NB4 (cell line): ENCODE measurements around the gene KRTAP5-4.

Experiments
- DNase-seq: peaks from one replicate; pipeline ENCODE4 v3.0.0; 2010; ENCODE audit warnings: low read depth
- H3K4me3 ChIP-seq: one replicate; pipeline ENCODE4 v1.5.1; 2011; ENCODE audit warnings: mild to moderate bottlenecking, low read depth, low read length, moderate library complexity
- MAX ChIP-seq: IDR thresholded peaks from 2 replicates; pipeline ENCODE4 v1.6.1; 2011; ENCODE audit warnings: low read depth, low read length
- MYC ChIP-seq: IDR thresholded peaks from 2 replicates; pipeline ENCODE4 v1.6.1; 2011; ENCODE audit warnings: low read depth, low read length
- POLR2A ChIP-seq: IDR thresholded peaks from 2 replicates; pipeline ENCODE4 v1.6.1; 2011; ENCODE audit warnings: mild to moderate bottlenecking; ENCODE audit not compliant: insufficient read length; ENCODE audit errors: extremely low read depth
- TF ChIP-seq, protein P1 (sequence below): IDR thresholded peaks from one replicate; pipeline ENCODE4 v1.5.1; 2012; ENCODE audit warnings: low read depth, low read length

KRTAP5-4 gene

GRCh38 chr11:1656670-1657069, 34.7 kb upstream of the KRTAP5-4 start:
- no peak overlapping the region for H3K4me3 ChIP-seq
- DNase-seq: no peak
- TF ChIP-seq, protein P1, sequence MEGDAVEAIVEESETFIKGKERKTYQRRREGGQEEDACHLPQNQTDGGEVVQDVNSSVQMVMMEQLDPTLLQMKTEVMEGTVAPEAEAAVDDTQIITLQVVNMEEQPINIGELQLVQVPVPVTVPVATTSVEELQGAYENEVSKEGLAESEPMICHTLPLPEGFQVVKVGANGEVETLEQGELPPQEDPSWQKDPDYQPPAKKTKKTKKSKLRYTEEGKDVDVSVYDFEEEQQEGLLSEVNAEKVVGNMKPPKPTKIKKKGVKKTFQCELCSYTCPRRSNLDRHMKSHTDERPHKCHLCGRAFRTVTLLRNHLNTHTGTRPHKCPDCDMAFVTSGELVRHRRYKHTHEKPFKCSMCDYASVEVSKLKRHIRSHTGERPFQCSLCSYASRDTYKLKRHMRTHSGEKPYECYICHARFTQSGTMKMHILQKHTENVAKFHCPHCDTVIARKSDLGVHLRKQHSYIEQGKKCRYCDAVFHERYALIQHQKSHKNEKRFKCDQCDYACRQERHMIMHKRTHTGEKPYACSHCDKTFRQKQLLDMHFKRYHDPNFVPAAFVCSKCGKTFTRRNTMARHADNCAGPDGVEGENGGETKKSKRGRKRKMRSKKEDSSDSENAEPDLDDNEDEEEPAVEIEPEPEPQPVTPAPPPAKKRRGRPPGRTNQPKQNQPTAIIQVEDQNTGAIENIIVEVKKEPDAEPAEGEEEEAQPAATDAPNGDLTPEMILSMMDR: no peak
- no peak for TF ChIP-seq POLR2A
- no peak for TF ChIP-seq MAX
- TF ChIP-seq MYC: no peak

DNA sequence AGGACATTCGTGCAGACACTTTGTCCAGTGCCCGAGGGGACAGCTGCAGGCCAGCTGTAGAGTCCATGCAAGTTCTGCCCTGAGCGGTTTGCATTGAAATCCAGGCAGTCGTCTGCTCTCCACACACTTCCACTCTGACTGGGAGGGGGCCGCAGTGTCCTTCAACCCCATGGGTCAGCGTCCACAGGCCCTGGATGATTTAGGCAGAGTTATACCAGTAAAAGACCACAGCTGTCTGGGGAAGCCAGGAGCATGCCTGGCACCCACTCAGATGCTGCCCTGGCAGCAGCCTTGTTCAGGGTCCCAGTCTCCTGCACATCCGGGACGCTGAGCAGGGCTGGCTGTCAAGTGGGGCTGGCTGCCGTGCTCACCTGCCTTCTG, 34.1 kb upstream of the KRTAP5-4 start:
- no peak for DNase-seq
- TF ChIP-seq, protein P1: no peak
- TF ChIP-seq POLR2A: no peak
- H3K4me3 ChIP-seq: no peak overlapping the region

DNA sequence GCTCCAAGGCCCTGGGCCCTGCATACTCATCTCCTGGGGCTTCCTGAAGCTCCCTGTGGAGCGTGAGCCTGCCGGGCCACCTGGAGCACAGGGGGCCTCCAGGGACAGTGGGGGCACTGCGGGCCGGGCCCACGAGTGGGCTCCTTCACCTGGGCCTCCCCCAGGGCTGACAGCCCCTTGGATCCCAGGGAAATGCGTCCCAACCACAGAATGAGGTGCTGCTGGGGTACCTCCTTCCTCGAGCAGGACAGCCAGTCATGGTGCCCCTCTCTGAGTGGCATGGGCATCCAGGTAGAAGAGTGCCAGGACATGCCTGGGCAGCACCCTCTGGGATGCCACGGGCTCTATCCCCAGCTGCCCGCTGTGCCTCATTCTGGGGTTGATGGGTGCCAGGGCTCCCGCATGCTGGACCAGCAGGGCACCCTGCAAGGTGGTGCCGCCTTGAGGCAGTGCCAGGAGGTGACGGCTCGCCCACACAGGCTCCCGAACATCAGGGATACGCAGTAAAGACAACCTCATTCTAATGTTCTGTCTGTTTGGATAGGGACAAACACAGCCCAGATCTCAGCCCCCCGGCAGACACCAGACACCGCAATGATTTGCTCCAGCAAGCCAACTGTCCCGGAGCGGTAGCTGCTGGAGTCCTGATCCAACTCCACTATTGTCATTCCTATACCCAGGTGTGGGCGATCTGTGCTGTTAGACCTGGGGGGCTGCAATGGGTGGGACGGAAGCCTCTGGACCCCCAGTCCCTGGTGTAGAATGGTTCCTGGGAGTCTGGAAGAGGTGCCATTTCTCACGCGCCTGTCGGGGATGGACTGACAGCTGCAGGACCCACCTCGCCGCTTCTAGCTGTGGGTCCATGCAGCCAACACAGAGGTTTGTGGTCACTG, 33.5 kb upstream of the KRTAP5-4 start:
- no peak for TF ChIP-seq MYC
- TF ChIP-seq POLR2A: no peak
- TF ChIP-seq MAX: no peak
- TF ChIP-seq, protein P1: no peak
- no peak for DNase-seq
- H3K4me3 ChIP-seq: no peak overlapping the region

- TF ChIP-seq POLR2A: no peak
- no peak for TF ChIP-seq MYC
- TF ChIP-seq, protein P1: no peak
- no peak for TF ChIP-seq MAX
- no peak for DNase-seq
These were observed 32.6 kb upstream of the KRTAP5-4 start for GRCh38 chr11:1654388-1655167.

DNA sequence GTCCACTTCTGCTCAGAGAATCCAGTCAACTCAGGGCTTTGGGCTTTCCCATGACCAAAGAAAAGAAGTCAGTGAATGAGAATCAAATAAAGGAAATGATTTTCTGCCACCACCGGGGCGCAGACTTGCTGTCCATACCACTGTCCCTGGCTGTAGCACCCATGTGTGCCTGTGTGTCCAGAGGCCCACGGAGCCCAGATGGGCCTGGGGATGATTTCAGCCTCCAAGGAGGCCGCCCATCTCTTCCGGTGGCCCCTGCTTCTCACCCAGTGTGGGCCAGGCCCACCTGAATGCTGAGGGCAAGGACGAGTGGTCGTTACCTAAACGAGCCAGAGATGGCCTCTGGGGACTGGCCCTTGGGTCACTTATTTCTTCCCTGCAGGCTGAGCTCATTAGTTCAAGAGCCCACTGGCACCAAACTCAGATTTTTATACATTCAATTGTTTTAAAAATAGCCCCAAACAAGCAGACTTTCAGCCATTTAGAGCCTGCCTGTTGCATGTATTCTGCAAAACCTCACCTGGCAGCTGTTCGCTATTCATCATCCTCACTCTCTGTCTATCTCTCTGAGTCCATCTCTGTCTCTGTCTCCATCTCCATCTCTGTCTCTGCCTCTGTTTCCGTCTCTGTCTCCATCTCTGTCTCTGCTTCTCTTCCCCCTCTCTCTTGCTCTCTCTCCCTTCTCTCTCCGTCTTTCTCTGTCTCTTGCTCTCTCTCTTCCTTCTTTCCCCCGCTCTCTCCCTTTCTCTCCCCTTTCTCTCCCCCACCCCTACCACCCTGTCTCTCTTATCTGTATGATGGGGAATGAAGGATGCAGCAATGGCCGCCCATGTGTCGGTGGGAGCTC, 31.8 kb upstream of the KRTAP5-4 start:
- TF ChIP-seq MYC: no peak
- DNase-seq: no peak
- H3K4me3 ChIP-seq: no peak overlapping the region

More at GRCh38 chr11:1654388-1655167, 32.6 kb upstream of the KRTAP5-4 start:
- no peak overlapping the region for H3K4me3 ChIP-seq
